HFF-Myc (cell line): Measurements from ENCODE around the gene PPP1R26.
A peak's percentile ranks its signal among the peaks of the same experiment; 100 is the strongest.

Experiments used
- DNase-seq: peaks from one replicate; pipeline ENCODE4 v3.0.0-alpha.2; 2011; ENCODE audit warnings: low read depth; ENCODE audit errors: extremely low read depth
- H3K4me3 ChIP-seq: replicated peaks from 2 replicates; pipeline ENCODE4 v1.5.1; 2011; ENCODE audit warnings: low read depth, mild to moderate bottlenecking, control low read depth, low read length
- TF ChIP-seq, protein P1 (sequence below): IDR thresholded peaks from 2 replicates; pipeline ENCODE4 v1.5.1; 2012; ENCODE audit warnings: mild to moderate bottlenecking, low read depth, low read length, control low read depth; ENCODE audit errors: missing control alignments

The PPP1R26 gene

DNA sequence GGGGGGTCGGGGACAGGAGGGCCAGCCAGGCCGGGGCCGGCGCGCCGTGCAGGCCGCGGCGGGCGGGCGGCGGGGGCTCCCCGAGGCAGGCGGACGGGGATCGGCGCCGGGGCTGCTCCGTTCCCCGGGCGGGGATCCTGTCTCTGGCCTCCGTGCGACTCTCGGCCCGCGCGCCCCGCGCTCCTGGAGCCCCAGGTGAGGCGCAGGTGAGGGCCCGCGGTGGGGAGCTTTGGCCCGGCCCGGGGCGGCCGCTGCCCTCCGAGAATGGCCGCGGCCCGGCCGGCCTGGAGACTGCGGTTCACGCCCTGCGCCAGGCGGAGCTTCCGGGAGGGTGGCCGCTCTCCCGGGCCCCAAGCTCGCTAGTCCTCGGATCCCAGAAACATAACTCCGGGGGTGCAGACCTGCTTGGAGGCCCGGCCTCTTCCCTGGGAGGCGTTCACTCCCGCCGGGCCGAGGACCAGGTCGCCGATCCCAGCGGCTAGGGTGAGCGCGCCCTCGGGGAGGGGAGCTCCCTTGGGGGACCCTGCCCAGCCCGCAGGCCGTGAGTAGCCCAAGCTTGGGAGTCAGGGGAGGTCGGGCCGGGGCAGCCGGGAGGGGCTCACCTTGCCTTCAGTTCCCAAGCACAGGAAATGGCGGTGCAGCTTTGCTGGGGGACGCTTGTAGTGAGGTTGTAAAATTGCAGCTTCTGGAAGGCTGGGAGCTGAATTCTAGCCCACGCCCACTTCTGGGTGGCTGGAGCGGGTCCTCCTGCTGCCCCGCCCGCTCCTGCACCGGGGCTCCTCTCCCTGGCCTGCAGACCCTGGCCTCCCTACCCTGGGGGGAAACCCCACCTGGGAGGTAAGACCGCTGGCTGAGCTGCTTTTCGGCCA is 723 bp downstream of the PPP1R26 start:
- no peak for DNase-seq
- H3K4me3 ChIP-seq, result peak overlapping the region; percentile 53

GRCh38 chr9:135480940-135481310 is 1.3 kb downstream of the PPP1R26 start:
- DNase-seq, result no peak
- H3K4me3 ChIP-seq, result peak overlapping the region; percentile 53
- TF ChIP-seq, protein P1, sequence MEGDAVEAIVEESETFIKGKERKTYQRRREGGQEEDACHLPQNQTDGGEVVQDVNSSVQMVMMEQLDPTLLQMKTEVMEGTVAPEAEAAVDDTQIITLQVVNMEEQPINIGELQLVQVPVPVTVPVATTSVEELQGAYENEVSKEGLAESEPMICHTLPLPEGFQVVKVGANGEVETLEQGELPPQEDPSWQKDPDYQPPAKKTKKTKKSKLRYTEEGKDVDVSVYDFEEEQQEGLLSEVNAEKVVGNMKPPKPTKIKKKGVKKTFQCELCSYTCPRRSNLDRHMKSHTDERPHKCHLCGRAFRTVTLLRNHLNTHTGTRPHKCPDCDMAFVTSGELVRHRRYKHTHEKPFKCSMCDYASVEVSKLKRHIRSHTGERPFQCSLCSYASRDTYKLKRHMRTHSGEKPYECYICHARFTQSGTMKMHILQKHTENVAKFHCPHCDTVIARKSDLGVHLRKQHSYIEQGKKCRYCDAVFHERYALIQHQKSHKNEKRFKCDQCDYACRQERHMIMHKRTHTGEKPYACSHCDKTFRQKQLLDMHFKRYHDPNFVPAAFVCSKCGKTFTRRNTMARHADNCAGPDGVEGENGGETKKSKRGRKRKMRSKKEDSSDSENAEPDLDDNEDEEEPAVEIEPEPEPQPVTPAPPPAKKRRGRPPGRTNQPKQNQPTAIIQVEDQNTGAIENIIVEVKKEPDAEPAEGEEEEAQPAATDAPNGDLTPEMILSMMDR, result no peak

More for the DNA sequence above, 723 bp downstream of the PPP1R26 start:
- TF ChIP-seq, protein P1, result no peak

GRCh38 chr9:135482015-135482754 is 2.6 kb downstream of the PPP1R26 start:
- no peak overlapping the region for H3K4me3 ChIP-seq
- TF ChIP-seq, protein P1, result no peak
- no peak for DNase-seq

GRCh38 chr9:135484460-135485277 is 5.1 kb downstream of the PPP1R26 start:
- no peak for DNase-seq
- TF ChIP-seq, protein P1, result no peak
- no peak overlapping the region for H3K4me3 ChIP-seq

DNA sequence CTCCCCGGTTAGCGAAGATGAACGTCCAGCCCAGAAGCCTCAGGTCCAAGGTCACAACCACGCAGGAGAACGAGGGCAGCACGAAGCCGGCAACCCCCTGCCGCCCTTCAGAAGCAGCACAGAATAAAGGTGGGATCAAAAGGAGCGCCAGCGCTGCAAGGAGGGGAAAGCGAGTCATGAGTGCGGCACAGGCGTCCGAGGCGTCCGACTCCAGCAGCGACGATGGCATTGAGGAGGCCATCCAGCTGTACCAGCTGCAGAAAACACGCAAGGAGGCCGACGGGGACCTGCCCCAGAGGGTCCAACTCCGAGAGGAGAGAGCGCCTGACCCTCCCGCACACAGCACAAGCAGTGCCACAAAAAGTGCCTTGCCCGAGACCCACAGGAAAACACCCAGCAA is 5.8 kb downstream of the PPP1R26 start:
- TF ChIP-seq, protein P1, result no peak
- no peak overlapping the region for H3K4me3 ChIP-seq
- no peak for DNase-seq

- TF ChIP-seq, protein P1, result no peak
- H3K4me3 ChIP-seq, result no peak overlapping the region
- no peak for DNase-seq
Observed at GRCh38 chr9:135485832-135486231, 6.2 kb downstream of the PPP1R26 start.
